AG08396 (cell line): ENCODE measurements around the gene DNASE1L1.

Source experiments
- DNase-seq: peaks from one replicate; pipeline ENCODE4 v3.0.0; 2012; ENCODE audit warnings: low spot score, mixed read lengths

The DNASE1L1 gene, protein sequence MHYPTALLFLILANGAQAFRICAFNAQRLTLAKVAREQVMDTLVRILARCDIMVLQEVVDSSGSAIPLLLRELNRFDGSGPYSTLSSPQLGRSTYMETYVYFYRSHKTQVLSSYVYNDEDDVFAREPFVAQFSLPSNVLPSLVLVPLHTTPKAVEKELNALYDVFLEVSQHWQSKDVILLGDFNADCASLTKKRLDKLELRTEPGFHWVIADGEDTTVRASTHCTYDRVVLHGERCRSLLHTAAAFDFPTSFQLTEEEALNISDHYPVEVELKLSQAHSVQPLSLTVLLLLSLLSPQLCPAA

GRCh38 chrX:154409222-154409871 lies at the start of gene DNASE1L1:
Gene DNASE1L1 (minus strand): TSS chrX:154409254. CDS start chrX:154405568, 3,686 bp downstream.
- DNase-seq, result peak; percentile 62

DNA sequence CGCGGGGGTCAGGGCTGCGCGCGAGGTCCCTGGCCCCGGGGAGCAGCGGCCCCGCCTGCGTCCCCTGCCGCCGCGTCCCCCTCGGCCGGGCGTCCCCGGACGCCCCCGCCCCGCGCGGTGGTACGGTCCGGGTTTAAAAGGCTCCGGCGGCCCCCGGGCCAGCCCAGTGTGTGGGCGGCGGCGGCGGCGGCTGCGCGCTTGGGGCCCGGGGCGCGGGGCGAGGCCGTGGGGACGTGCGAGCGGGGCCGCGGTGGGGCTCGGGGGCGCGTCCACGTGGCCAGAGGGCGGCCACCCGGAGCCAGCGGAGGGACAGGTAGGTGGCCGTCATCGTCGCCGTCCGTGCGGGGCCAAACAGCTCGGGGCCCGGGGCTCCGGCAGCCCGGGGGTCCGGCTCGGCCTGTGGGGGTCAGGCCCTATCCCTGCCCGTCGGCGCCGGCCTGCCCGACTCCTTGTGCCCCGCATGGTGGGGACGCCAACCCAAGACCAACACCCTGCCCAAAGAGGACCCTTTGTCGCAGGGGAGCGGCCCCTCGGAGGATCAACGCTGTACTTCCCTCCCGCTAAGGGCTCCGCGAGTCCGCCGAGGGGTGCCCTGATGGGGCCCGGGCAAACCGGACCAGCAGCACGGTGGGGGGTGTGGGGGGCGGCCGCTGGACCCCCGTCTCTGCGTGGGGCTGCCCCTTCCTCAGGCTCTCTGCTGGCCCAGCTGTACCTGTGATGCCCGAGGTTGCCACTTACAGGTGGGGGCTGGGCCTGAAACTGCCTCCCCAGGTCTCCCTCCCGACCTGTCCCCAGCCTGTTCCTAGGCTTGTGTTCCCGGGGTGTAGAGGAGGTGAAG lies 49.3 kb upstream of the DNASE1L1 start, which contains the start of gene PLXNA3:
Gene PLXNA3 (plus strand): TSS at position 166 of the 838 bp plus-strand sequence. CDS start 1,903 bp downstream, outside the sequence.
- peak; percentile 80 for DNase-seq

DNA sequence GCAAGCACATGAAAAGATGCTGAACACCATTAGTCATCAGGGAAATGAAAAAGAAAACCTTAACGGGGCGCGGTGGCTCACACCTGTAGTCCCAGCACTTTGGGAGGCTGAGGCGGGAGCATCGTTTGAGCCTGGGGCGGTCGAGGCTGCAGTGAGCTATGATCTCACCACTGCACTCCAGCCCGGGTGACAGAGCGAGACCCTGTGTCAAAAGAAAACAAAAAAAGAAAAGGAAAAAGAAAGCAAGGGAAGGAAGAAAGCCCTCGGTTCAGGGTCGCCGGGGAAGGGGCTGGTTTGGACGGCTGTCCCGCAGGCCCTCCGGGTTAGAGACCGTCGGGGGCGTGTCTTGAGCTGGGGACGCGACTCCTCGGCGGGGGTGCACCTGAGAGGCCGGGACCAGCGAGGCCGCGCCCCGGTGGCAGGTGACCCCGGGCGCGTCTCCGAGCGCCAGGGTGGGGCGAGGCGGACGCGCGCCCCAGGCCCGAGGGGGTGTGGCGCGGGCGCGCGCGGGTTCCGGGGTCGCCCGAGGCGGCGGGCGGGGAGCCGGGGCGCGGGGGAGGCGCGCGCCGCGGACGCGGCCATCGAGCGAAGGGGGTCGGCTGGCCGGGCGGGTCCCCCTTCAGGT lies 48.5 kb upstream of the DNASE1L1 start:
- peak; percentile 78 for DNase-seq

DNA sequence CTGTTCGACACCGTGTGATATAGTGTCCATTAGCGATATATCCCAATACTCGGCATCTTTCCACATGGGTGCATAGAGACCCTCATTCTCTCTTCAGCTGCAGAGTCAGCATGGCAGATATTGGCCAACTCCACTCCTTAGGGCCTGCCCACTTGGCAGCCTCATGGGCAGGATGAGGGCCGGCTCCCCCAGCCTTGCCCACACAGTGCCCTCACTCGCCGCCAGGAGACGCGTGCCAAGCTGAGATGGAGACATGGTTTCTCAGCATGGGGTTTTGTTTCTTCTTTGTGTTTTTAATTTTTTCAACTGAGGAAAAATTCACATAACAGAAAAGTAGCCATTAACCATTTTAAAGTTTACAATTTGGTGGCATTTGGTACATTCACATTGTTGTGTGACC lies 43.8 kb upstream of the DNASE1L1 start:
- DNase-seq, result no peak

GRCh38 chrX:154450312-154450711 lies 41.3 kb upstream of the DNASE1L1 start:
- DNase-seq, result no peak

DNA sequence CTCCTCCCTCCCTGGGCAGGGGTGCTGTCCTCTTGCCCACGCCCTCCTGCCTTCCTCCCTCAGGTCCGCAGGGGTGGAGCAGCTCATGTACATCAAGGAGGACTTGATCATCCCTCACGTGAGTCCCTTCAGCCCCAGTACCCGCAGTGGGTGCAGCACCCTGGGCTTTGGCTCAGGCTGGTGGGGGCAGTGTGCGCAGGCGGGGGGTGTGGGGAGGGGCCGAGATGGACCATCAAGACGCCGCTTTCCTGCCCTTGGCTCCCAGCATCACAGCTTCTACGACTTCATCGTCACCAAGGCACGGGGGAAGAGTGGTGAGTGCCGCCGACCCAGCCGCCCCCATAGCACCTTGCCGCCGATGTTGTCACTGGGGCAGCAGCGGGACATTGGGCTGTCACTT lies 40.6 kb upstream of the DNASE1L1 start:
- no peak for DNase-seq

- no peak for DNase-seq
These were observed 39.4 kb upstream of the DNASE1L1 start for GRCh38 chrX:154448484-154448883.

DNA sequence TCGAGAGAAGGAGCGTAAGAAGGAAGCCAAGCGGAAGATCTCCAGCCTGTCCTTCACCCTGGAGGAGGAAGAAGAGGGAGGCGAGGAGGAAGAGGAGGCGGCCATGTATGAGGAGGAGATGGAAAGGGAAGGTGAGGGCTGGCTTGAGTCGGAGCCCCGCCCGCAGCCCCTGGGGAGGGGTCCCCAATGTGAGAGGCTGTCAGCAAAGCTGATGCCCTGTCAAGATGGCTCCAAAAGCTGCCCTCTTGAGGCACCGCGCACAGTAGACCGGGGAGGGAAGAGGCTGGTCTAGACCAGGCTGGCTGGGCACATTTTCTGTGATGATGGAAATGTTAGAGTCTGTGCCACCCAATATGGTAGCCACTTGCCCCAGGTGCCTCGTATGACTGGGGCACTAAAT lies 37.4 kb upstream of the DNASE1L1 start:
- no peak for DNase-seq

GRCh38 chrX:154445776-154446175 lies 36.7 kb upstream of the DNASE1L1 start:
- no peak for DNase-seq

DNA sequence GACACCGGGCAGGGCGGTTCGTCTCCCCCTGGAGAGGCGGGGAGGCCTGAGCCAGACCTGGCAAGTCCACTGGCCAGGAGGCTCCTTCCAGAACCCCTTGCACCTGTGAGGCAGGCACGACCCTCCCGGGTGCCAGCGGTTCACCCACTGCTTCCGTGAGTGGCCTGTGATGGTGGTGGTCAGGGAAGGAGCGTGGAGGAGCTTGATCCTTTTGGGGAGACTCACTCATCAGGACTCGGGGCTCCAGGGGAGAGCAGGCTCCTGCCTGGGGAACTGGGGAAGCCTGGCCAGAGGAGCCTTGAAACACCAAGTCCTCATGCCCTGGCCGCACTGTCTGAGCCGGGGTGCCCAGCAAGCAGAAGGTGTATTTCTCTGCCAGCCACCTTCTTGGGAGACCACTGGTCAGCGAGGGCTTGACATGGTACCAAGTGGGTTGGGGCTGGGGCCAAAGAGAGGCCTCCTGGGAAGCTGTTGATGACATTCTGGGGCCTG lies 35.7 kb upstream of the DNASE1L1 start:
- DNase-seq, result peak; percentile 40

GRCh38 chrX:154443992-154444754 lies 35.1 kb upstream of the DNASE1L1 start, which contains the start of gene FAM50A:
Gene FAM50A (plus strand): TSS chrX:154444141. CDS start chrX:154444236, 95 bp downstream.
- DNase-seq, result peak; percentile 91

DNA sequence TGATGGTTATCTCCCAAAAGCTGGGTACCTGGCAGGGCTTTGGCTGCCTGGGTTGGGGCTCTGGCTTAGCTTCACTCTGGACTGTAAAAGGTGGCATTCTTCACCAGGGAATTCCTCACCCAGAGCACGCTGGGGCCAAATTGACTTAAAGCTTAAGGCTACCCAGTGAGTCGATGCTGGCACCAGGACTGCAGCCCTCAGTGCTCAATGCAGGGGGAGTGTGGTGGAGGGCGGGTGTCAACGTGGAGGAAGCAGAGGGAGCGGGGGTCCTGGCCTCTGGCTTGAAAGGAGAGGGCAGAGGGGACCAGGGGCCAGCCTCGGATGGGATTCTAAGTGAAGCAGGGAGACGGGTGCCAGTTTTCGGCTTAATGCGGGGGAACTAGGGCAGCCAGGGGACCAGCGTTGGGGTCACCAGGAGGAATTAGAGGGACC lies 34.4 kb upstream of the DNASE1L1 start:
- DNase-seq, result peak; percentile 42

- no peak for DNase-seq
These were observed 33.1 kb upstream of the DNASE1L1 start for GRCh38 chrX:154441984-154442707.

GRCh38 chrX:154441564-154441963 lies 32.5 kb upstream of the DNASE1L1 start:
- no peak for DNase-seq

- DNase-seq, result no peak
These were observed 31.7 kb upstream of the DNASE1L1 start for GRCh38 chrX:154440623-154441357.

GRCh38 chrX:154439841-154440240 lies 30.8 kb upstream of the DNASE1L1 start:
- no peak for DNase-seq

GRCh38 chrX:154437971-154438893 lies 29.2 kb upstream of the DNASE1L1 start:
- DNase-seq, result no peak

GRCh38 chrX:154436983-154437752 lies 28.1 kb upstream of the DNASE1L1 start, which contains the start of gene GDI1:
Gene GDI1 (plus strand): TSS chrX:154437154. CDS start chrX:154437255, 101 bp downstream.
- DNase-seq, result peak; percentile 74
